Right renal pelvis (tissue), 4 donors: Measurements from ENCODE around the gene CYGB. TPM values are rescaled to one million over a fixed set of nuclear protein-coding genes. Genes with fewer than 3 reads are reported as not detected.

Experiments
- DNase-seq, 4 donors: peaks; one replicate each; pipeline ENCODE4 v3.0.0-alpha.2; 2013; ENCODE audit warnings: low read depth in 4 of 4, low spot score in 3 of 4, missing footprints in 1 of 4
- polyA plus RNA-seq, 4 donors: library from polyadenylated mRNA; unstranded; fragments of 120-200 nt; gene quantifications; one replicate each; pipeline ENCODE4 v1.2.1, GENCODE V29; 2013; ENCODE audit not compliant: insufficient read length in 4 of 4

Gene CYGB
- polyA plus RNA-seq, 4 donors = 15.1 to 17.4 (median 15.4) TPM

- no peak for DNase-seq
Observed at GRCh38 chr17:76487451-76488192, 49.9 kb downstream of the CYGB start.

- no peak for DNase-seq
Observed at GRCh38 chr17:76485569-76485968, 51.9 kb downstream of the CYGB start.

GRCh38 chr17:76484228-76484725, 53.2 kb downstream of the CYGB start:
- DNase-seq = no peak

- DNase-seq = no peak
Observed at GRCh38 chr17:76481071-76481655, 56.3 kb downstream of the CYGB start.

- no peak for DNase-seq
Observed at GRCh38 chr17:76480632-76481031, 56.9 kb downstream of the CYGB start.

- DNase-seq = no peak
Observed at GRCh38 chr17:76479515-76480060, 57.9 kb downstream of the CYGB start.

GRCh38 chr17:76478730-76479514, 58.6 kb downstream of the CYGB start:
- DNase-seq = no peak

- no peak for DNase-seq
Observed at GRCh38 chr17:76478097-76478496, 59.4 kb downstream of the CYGB start.

- no peak for DNase-seq
Observed at GRCh38 chr17:76477576-76477975, 59.9 kb downstream of the CYGB start.

Other genes with a start within 250 kb of the CYGB start
- gene QRICH2, start 229.4 kb downstream of the CYGB start, polyA plus RNA-seq = 1 to 10 TPM; 5.1 to 6.5 (median 5.7) TPM
- gene PRPSAP1, start 183.8 kb downstream of the CYGB start, polyA plus RNA-seq = 10 to 100 TPM; 71.4 to 87.1 (median 82.8) TPM
- 1 to 10 TPM; 1.8 to 4.6 (median 2.7) TPM for gene SPHK1, start 153.1 kb downstream of the CYGB start, polyA plus RNA-seq
- gene UBE2O, start 84.6 kb downstream of the CYGB start, polyA plus RNA-seq = 10 to 100 TPM; 22.6 to 29.1 (median 23.7) TPM
- gene AANAT, start 70.1 kb downstream of the CYGB start, polyA plus RNA-seq = under 1 TPM in 2 of 4 donors, not detected in 2; 0.17 to 0.40 TPM
- 1 to 10 TPM; 5.8 to 9.5 (median 6.8) TPM for gene RHBDF2, start 36.3 kb downstream of the CYGB start, polyA plus RNA-seq
- gene PRCD, start 2.3 kb upstream of the CYGB start, polyA plus RNA-seq = 1 to 10 TPM; 2.7 to 4.0 (median 3.4) TPM
- gene ST6GALNAC2, start 48.2 kb upstream of the CYGB start, polyA plus RNA-seq = 10 to 100 TPM; 11.4 to 14.8 (median 12.3) TPM
- gene ST6GALNAC1, start 106.0 kb upstream of the CYGB start, polyA plus RNA-seq = under 1 TPM; 0.24 to 0.37 (median 0.32) TPM
- gene MXRA7, start 173.3 kb upstream of the CYGB start, polyA plus RNA-seq = 100 to 1,000 TPM; 107 to 127 (median 118) TPM
- gene JMJD6, start 188.9 kb upstream of the CYGB start, polyA plus RNA-seq = 10 to 100 TPM; 18.9 to 24.1 (median 21.3) TPM
- 10 to 100 TPM; 43.5 to 48.4 (median 44.7) TPM for gene METTL23, start 189.1 kb upstream of the CYGB start, polyA plus RNA-seq
- gene SRSF2, start 199.6 kb upstream of the CYGB start, polyA plus RNA-seq = 100 to 1,000 TPM; 361 to 455 (median 424) TPM
- 10 to 100 TPM; 24.4 to 28.3 (median 26.6) TPM for gene MFSD11, start 200.4 kb upstream of the CYGB start, polyA plus RNA-seq